Stimulated activated CD4-positive, alpha-beta T cell treated with anti-CD3 and anti-CD28 coated beads, Interleukin-15, amount 100 ng/mL, for 1 hour (primary cell): ENCODE results near the gene UQCRQ.

ENCODE experiments used
- DNase-seq, 2 donors: peaks; one replicate each; pipeline ENCODE4 v3.0.0-alpha.2; 2020; ENCODE audit warnings: low read depth in 1 of 2, low spot score in 1 of 2

The UQCRQ gene

DNA sequence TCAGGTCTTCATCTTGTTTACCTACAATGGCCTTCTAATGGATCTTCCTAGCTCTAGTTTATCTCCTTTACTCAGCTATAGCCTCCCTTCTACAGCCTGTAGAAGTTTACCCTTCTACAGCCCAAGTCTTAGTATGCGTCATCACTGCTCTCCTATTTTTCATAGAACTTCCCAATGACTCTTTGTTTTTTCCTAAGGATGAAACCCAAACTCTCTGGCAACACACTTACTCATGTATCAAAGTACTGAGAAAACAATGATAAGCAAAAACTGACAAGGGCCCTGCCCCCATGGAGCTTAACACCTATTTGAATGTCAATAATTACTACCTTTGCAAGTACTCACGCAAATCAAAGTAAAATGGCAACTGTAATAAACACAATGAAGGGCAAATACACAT is 40.7 kb downstream of the UQCRQ start:
- DNase-seq: no peak

DNA sequence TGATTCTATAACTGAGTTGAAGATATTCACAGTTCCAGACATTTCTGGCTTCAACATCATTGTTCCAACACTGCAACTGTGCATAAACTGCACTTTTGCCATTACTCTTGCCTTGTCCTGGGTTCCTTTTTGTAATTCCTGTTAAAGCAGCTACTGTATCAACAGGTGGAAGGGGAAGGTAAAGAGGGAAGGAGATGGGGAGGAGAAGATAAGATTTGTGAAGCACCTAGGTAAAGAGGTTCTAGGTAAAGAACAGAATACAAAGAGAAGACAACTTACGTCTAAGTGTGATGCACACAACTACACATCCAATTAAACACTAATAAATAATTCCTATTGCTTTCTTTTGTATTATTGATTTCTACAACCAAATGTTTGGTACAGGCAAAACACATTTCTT is 43.3 kb downstream of the UQCRQ start:
- DNase-seq: no peak

DNA sequence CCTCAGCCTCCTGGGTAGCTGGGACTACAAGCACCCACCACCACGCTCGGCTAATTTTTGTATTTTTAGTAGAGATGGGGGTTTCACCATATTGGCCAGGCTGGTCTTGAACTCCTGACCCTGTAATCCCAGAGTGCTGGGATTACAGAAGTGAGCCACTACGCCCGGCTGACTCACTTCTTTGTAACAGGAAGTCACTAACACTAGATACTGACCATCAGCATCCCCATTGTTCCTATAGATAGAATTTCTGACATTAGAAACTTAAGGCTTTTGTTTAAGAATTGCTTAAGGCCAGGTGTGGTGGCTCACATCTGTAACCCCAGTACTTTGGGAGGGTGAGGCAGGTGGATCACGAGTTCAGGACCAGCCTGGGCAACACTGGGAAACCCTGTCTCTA is 49.2 kb downstream of the UQCRQ start:
- DNase-seq: no peak

DNA sequence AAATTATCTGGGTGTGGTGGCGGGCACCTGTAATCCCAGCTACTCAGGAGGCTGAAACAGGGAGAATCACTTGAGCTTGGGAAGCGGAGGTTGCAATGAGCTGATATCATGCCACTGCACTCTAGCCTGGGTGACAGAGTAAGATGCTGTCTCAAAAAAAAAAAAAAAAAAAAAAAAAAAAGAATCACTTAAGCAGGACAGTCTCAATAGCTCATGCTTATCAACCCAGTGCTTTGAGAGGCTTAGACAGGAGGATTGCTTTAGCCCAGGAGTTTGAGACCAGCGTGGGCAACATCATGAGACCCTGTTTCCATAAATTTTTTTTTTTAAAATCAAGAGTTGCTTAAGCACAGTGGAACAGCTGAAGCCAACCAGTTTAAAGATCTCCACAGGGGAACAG is 49.6 kb downstream of the UQCRQ start:
- DNase-seq: no peak
